ENCODE data around the gene BMP6. TPM values are rescaled to one million over a fixed set of nuclear protein-coding genes. Genes with fewer than 3 reads are reported as not detected.
"Not testable (repeated sequence)": the region's sequence is repeated elsewhere in the genome, so short reads cannot be mapped to it uniquely, and the experiment has no call there.

BMP6 gene
- total RNA-seq, 1 donor from 2014 or later: 3.2 TPM

DNA sequence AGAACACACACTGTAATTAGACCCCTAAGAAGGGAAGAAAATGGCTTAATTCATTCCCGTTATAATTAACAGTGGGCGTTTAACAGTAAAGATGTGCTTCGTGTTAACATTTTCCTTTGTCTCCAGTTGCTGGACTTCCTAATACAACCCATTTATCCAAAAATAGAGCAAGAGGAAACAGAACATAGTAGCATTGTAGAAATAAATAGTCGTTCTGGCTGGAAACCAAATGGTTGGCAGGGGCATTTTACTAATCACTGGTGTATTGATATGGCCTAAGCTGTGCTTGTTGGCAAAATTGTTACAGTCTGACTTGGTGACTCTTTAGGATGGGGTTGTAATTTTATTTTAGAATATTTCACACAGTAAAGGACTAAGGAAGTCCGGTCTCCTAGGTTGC is 89.8 kb downstream of the BMP6 start:
- H3K9me3 ChIP-seq: no peaks in the 10 kb centered on the region
- intact Hi-C loops (cut with DNase I): no loop called here
- no peak for DNase-seq (ENCODE audit: extremely low spot score in 2 of 2)
- no peaks in the 10 kb centered on the region for H3K36me3 ChIP-seq
- H3K27me3 ChIP-seq: no peaks in the 10 kb centered on the region
- TF ChIP-seq, protein P1, sequence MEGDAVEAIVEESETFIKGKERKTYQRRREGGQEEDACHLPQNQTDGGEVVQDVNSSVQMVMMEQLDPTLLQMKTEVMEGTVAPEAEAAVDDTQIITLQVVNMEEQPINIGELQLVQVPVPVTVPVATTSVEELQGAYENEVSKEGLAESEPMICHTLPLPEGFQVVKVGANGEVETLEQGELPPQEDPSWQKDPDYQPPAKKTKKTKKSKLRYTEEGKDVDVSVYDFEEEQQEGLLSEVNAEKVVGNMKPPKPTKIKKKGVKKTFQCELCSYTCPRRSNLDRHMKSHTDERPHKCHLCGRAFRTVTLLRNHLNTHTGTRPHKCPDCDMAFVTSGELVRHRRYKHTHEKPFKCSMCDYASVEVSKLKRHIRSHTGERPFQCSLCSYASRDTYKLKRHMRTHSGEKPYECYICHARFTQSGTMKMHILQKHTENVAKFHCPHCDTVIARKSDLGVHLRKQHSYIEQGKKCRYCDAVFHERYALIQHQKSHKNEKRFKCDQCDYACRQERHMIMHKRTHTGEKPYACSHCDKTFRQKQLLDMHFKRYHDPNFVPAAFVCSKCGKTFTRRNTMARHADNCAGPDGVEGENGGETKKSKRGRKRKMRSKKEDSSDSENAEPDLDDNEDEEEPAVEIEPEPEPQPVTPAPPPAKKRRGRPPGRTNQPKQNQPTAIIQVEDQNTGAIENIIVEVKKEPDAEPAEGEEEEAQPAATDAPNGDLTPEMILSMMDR (IDR thresholded peaks at IDR 0.05): no peak
- TF ChIP-seq POLR2AphosphoS5 (IDR thresholded peaks at IDR 0.05; ENCODE audit: insufficient read depth in 1 of 2, low read depth in 1 of 2): no peak
- TF ChIP-seq POLR2A (IDR thresholded peaks at IDR 0.05): no peak
- H3K4me3 ChIP-seq: no peak overlapping the region
- H3K4me1 ChIP-seq: peaks cover 4% of the 10 kb centered on the region
- no peak overlapping the region for H3K27ac ChIP-seq

DNA sequence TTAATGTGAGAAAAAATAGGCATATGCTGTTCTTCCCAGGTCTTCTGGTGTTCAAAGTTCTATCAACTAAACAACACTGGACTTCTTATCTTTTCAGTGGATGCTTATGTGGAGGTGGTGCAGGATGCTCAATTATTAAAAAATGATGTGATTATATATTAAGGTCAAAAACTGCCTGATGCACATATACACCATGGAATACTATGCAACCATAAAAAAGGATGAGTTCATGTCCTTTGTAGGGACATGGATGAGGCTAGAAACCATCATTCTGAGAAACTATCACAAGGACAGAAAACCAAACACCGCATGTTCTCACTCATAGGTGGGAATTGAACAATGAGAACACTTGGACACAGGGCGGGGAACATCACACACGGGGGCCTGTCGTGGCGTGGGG is 91.3 kb downstream of the BMP6 start:
- H3K9me3 ChIP-seq; intact Hi-C loops (cut with DNase I); H3K27me3 ChIP-seq; H3K4me1 ChIP-seq; H3K36me3 ChIP-seq; H3K27ac ChIP-seq; DNase-seq (ENCODE audit: extremely low spot score in 2 of 2); H3K4me3 ChIP-seq: not testable (repeated sequence)

DNA sequence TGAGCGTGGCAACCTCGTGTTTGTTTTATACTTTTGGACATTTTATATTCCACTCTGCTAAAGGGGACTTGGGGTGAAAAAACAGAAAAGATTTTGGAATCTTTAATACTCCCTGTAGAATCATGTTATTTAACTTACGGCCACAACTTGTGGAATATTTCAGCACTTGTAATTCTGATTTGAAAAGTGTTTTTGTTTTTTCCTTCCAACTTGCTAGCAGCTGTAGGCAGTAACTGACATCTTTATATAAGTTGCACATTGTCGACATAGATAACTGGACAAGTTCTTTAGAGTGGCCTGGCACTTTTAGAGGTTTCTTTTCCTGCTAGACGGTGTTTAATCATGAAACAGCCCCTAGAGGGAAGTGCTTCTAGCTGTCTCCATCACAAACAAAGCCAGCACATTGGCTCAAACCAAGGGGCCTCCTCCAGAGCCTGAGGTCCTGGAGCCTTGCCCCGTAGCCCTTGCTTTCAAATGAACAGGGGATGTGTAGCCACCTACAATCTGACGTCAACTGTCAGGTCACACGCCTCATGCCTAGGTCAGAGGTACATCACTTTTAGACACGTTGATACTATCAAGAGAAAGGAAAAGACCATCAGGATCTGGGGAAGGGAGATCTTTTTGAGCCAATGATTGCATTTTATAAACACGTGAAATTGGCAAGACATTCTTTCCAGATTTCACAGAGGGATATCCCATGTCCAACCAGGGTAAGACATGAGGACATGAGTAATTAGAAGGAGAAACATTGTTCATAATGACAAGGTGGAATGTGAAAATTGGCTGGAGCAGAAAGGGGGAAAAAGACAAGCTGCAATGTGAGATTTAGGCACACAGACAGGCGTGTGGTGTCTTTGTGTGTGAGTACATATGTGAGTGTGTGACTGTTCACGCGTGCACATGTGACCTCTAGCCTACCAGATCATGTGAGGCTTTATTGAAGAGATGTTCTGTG is 92.6 kb downstream of the BMP6 start:
- Histone ChIP-seq H3K36me3 (no peaks in the 10 kb centered on the region), H3K9me3 (no peaks in the 10 kb centered on the region), H3K4me1 (no peaks in the 10 kb centered on the region), H3K27ac (no peak overlapping the region), H3K27me3 (no peaks in the 10 kb centered on the region), H3K4me3 (no peak overlapping the region)
- DNase-seq (ENCODE audit: extremely low spot score in 2 of 2): no peak
- intact Hi-C loops (cut with DNase I): no loop called here
- TF ChIP-seq, protein P1 (IDR thresholded peaks at IDR 0.05): no peak
- TF ChIP-seq POLR2AphosphoS5 (IDR thresholded peaks at IDR 0.05; ENCODE audit: insufficient read depth in 1 of 2, low read depth in 1 of 2) (no peak), POLR2A (IDR thresholded peaks at IDR 0.05) (no peak)

DNA sequence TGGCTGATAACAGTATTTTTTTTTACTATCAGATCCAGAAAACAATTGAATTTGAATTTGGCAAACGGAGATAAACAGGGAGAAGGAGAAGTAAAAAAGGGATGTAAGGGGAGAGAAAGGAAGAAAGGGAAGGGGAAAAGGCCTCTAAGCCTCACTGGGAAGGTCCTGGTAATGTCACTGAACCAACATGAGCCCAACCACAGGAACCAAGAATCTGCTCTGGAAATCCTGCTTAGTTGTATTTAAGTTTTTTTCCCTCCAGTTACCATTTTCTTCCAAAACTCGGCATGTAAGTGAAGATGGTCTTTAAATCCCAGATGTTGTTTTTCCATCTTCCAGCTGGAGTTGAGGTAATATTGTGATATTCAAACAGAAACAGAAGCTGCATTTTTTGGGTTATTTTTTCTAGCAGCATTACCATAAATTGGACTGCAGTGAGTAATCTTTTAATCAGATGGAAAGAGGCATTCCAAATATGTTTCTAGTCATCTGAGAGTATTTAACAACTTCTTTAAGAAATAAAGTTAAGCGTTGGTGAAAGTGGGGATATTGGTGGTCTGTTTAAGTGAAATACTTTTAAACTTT is 93.6 kb downstream of the BMP6 start:
- no peak for TF ChIP-seq POLR2A (IDR thresholded peaks at IDR 0.05)
- TF ChIP-seq, protein P1 (IDR thresholded peaks at IDR 0.05): no peak
- no peak for TF ChIP-seq POLR2AphosphoS5 (IDR thresholded peaks at IDR 0.05; ENCODE audit: insufficient read depth in 1 of 2, low read depth in 1 of 2)
- intact Hi-C loops (cut with DNase I): no loop called here
- Histone ChIP-seq H3K36me3 (no peaks in the 10 kb centered on the region), H3K27ac (no peak overlapping the region), H3K4me1 (no peaks in the 10 kb centered on the region), H3K27me3 (no peaks in the 10 kb centered on the region), H3K9me3 (no peaks in the 10 kb centered on the region), H3K4me3 (no peak overlapping the region)
- DNase-seq (ENCODE audit: extremely low spot score in 2 of 2): no peak

DNA sequence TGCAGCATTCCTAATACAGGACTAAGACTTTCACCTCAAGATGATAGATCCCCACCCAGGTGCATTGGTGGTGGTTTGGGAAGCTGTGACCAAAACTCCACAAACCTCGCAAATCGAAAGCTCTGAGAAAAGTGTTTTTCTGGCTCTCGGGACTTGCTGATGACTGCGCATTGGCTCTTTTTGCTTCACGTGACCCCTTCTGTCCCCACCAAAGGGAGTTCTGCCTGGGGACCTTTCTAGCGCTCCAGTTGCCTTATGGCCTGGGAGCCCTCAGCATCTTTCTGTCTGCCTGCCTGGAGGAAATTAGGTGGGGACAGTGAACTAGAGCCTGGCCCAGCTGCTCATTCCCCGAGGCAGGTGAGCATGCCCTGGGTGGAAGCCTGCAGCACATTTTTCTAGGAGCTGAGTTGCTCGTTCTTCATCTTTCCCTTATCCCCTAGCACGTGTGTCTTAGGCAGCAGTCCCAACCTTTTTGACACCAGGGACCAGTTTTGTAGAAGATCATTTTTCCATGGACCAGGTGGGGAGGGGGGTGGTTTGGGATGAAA is 94.5 kb downstream of the BMP6 start:
- H3K36me3 ChIP-seq: no peaks in the 10 kb centered on the region
- DNase-seq (ENCODE audit: extremely low spot score in 2 of 2): no peak
- H3K4me3 ChIP-seq: no peak overlapping the region
- H3K4me1 ChIP-seq: no peaks in the 10 kb centered on the region
- no peaks in the 10 kb centered on the region for H3K9me3 ChIP-seq
- no peaks in the 10 kb centered on the region for H3K27me3 ChIP-seq
- no peak overlapping the region for H3K27ac ChIP-seq
- TF ChIP-seq POLR2AphosphoS5 (IDR thresholded peaks at IDR 0.05; ENCODE audit: insufficient read depth in 1 of 2, low read depth in 1 of 2) (no peak), POLR2A (IDR thresholded peaks at IDR 0.05) (no peak)
- TF ChIP-seq, protein P1 (IDR thresholded peaks at IDR 0.05): no peak
- intact Hi-C loops (cut with DNase I): no loop called here

All from vagina (tissue), 2 donors.